ENCODE data around the gene PHTF1.

GRCh38 chr1:113663165-113663951 is 95.9 kb downstream of the PHTF1 start:
- TF ChIP-seq TAF1 (IDR thresholded peaks at IDR 0.05; ENCODE audit: borderline replicate concordance, insufficient read depth, low read length) (no peak), SIN3A (IDR thresholded peaks at IDR 0.05; ENCODE audit: borderline replicate concordance, insufficient read depth, low read length) (no peak)
